Measurements from ENCODE around the gene ITGA3.

ITGA3 gene

GRCh38 chr17:50139185-50139783 is 83.4 kb downstream of the ITGA3 start:
- no peak for TF ChIP-seq YY1 (IDR thresholded peaks at IDR 0.05; ENCODE audit: low read depth)
- TF ChIP-seq FOXM1 (IDR thresholded peaks at IDR 0.05; ENCODE audit: borderline replicate concordance, low read depth), result no peak
- TF ChIP-seq TCF12 (IDR thresholded peaks at IDR 0.05; ENCODE audit: low read depth), result no peak
- TF ChIP-seq CREB1 (IDR thresholded peaks at IDR 0.05; ENCODE audit: low read depth), result no peak
- TF ChIP-seq EGR1 (IDR thresholded peaks at IDR 0.05), result no peak
- TF ChIP-seq, protein P1, sequence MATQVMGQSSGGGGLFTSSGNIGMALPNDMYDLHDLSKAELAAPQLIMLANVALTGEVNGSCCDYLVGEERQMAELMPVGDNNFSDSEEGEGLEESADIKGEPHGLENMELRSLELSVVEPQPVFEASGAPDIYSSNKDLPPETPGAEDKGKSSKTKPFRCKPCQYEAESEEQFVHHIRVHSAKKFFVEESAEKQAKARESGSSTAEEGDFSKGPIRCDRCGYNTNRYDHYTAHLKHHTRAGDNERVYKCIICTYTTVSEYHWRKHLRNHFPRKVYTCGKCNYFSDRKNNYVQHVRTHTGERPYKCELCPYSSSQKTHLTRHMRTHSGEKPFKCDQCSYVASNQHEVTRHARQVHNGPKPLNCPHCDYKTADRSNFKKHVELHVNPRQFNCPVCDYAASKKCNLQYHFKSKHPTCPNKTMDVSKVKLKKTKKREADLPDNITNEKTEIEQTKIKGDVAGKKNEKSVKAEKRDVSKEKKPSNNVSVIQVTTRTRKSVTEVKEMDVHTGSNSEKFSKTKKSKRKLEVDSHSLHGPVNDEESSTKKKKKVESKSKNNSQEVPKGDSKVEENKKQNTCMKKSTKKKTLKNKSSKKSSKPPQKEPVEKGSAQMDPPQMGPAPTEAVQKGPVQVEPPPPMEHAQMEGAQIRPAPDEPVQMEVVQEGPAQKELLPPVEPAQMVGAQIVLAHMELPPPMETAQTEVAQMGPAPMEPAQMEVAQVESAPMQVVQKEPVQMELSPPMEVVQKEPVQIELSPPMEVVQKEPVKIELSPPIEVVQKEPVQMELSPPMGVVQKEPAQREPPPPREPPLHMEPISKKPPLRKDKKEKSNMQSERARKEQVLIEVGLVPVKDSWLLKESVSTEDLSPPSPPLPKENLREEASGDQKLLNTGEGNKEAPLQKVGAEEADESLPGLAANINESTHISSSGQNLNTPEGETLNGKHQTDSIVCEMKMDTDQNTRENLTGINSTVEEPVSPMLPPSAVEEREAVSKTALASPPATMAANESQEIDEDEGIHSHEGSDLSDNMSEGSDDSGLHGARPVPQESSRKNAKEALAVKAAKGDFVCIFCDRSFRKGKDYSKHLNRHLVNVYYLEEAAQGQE (IDR thresholded peaks at IDR 0.05; ENCODE audit: low read depth), result no peak
- TF ChIP-seq, protein P2, sequence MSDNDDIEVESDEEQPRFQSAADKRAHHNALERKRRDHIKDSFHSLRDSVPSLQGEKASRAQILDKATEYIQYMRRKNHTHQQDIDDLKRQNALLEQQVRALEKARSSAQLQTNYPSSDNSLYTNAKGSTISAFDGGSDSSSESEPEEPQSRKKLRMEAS (IDR thresholded peaks at IDR 0.05), result no peak
- no peak for TF ChIP-seq NFIC (IDR thresholded peaks at IDR 0.05)
- no peak for TF ChIP-seq CEBPB (IDR thresholded peaks at IDR 0.05)
- no peak for TF ChIP-seq RAD21 (IDR thresholded peaks at IDR 0.05; ENCODE audit: low read depth)
- no peak for TF ChIP-seq TEAD4 (IDR thresholded peaks at IDR 0.05)
- no peak for TF ChIP-seq TAF1 (IDR thresholded peaks at IDR 0.05; ENCODE audit: low read depth)
